B cell (primary cell): ENCODE data around the gene NLRP9. TPM values are rescaled to one million over a fixed set of nuclear protein-coding genes. Genes with fewer than 3 reads are reported as not detected.

Experiments
- ATAC-seq: fragments of 200-7000 bp; cut with Tn5 transposase; one replicate; pipeline ENCODE4 v1.10.0; 2021; ENCODE audit warnings: low read depth, mild to moderate bottlenecking, moderate number of reproducible peaks, moderate library complexity
- CTCF ChIA-PET: fragments of 350-600 bp; sonication (Branson Sonifier 250); formaldehyde crosslinking; loops from one replicate; lab custom pipeline; 2021; ENCODE audit warnings: antibody characterized with exemption, inconsistent platforms; lab: Charles Lee
- POLR2A ChIA-PET: fragments of 350-600 bp; sonication (Branson Sonifier 250); formaldehyde crosslinking; loops from one replicate; lab custom pipeline; 2021; ENCODE audit warnings: antibody characterized with exemption; lab: Charles Lee
- DNase-seq: peaks from one replicate; pipeline ENCODE4 v3.0.0; 2013
- H2AFZ ChIP-seq: 2 replicates; pipeline ENCODE4 v1.6.1; 2012; ENCODE audit warnings: mild to moderate bottlenecking, low read depth, low read length; ENCODE audit not compliant: insufficient read depth, poor library complexity, severe bottlenecking
- H3K27ac ChIP-seq, 2 donors: 1 replicate in 1 of 2; 2 replicates in 1 of 2; pipeline ENCODE4 v1.5.1; 2012 to 2013; ENCODE audit warnings: low read length in 2 of 2, mild to moderate bottlenecking in 2 of 2, moderate library complexity in 1 of 2
- H3K27me3 ChIP-seq, 4 experiments: fragments of 200-600 bp in 1 of 4; sonication (generic) in 1 of 4; replicated peaks in 1 of 4; 1 replicate in 2 of 4; 2 replicates in 2 of 4; pipeline versions ENCODE4 v1.6.1 to v1.7.0; 2013 to 2016; ENCODE audit warnings: low read length in 3 of 4, mild to moderate bottlenecking in 2 of 4, mixed read lengths in 1 of 4, moderate library complexity in 1 of 4; ENCODE audit not compliant: insufficient read depth in 4 of 4, control insufficient read depth in 3 of 4; ENCODE audit errors: control extremely low read depth in 1 of 4
- H3K36me3 ChIP-seq, 2 experiments: replicated peaks in 1 of 2; 1 replicate in 1 of 2; 2 replicates in 1 of 2; pipeline versions ENCODE4 v1.6.1 to v1.7.1; 2013; ENCODE audit warnings: low read length in 1 of 2; ENCODE audit not compliant: insufficient read depth in 2 of 2, control insufficient read depth in 1 of 2; ENCODE audit errors: control extremely low read depth in 1 of 2, extremely low read depth in 1 of 2
- H3K4me1 ChIP-seq, 2 donors: fragments of 200-600 bp in 1 of 2; sonication (generic) in 1 of 2; 1 replicate in 1 of 2; 2 replicates in 1 of 2; pipeline versions ENCODE4 v1.5.1 to v1.6.1; 2013 to 2017; ENCODE audit warnings: low read length in 2 of 2; ENCODE audit not compliant: control insufficient read depth in 2 of 2, insufficient read depth in 2 of 2
- H3K4me2 ChIP-seq: replicated peaks from 2 replicates; pipeline ENCODE3; 2012; ENCODE audit warnings: mild to moderate bottlenecking, low read depth, low read length; ENCODE audit not compliant: poor library complexity, severe bottlenecking
- H3K4me3 ChIP-seq, 5 experiments: fragments of 200-600 bp in 1 of 5; sonication (generic) in 1 of 5; 1 replicate in 3 of 5; 2 replicates in 2 of 5; pipeline versions ENCODE4 v1.5.1 to v1.7.0; 2011 to 2016; ENCODE audit warnings: low read length in 4 of 5, mild to moderate bottlenecking in 4 of 5, low read depth in 2 of 5, control low read depth in 1 of 5, moderate library complexity in 1 of 5; ENCODE audit not compliant: insufficient read depth in 1 of 5; ENCODE audit errors: control extremely low read depth in 1 of 5, extremely low read depth in 1 of 5
- H3K79me2 ChIP-seq: fragments of 200-600 bp; sonication (generic); one replicate; pipeline ENCODE4 v1.6.0; 2016; ENCODE audit warnings: low read length; ENCODE audit not compliant: control insufficient read depth, insufficient read depth
- H3K9ac ChIP-seq: fragments of 200-600 bp; sonication (generic); 2 replicates; pipeline ENCODE4 v1.6.1; 2017; ENCODE audit warnings: mild to moderate bottlenecking, low read length, moderate library complexity
- H3K9me3 ChIP-seq, 3 donors: one replicate each; pipeline versions ENCODE4 v1.6.1 to v1.7.1; 2013; ENCODE audit warnings: low read length in 2 of 3; ENCODE audit not compliant: control insufficient read depth in 2 of 3, insufficient read depth in 1 of 3; ENCODE audit errors: control extremely low read depth in 1 of 3
- H4K20me1 ChIP-seq: 2 replicates; pipeline ENCODE4 v1.6.0; 2012; ENCODE audit warnings: mild to moderate bottlenecking, low read length; ENCODE audit not compliant: insufficient read depth, control insufficient read depth, poor library complexity, severe bottlenecking
- H3K27ac Mint-ChIP-seq: one replicate; pipeline ENCODE4 v1.8.0; 2021; ENCODE audit warnings: mixed read lengths
- H3K27me3 Mint-ChIP-seq: one replicate; pipeline ENCODE4 v1.8.0; 2021; ENCODE audit warnings: mixed read lengths
- H3K4me1 Mint-ChIP-seq: one replicate; pipeline ENCODE4 v1.8.0; 2021; ENCODE audit warnings: mixed read lengths
- H3K4me3 Mint-ChIP-seq: one replicate; pipeline ENCODE4 v1.8.0; 2021; ENCODE audit warnings: mixed read lengths
- H3K9me3 Mint-ChIP-seq: one replicate; pipeline ENCODE4 v1.8.0; 2022; ENCODE audit warnings: mixed read lengths; ENCODE audit not compliant: insufficient read depth
- EZH2 ChIP-seq: IDR thresholded peaks from 2 replicates; pipeline ENCODE4 v1.6.1; 2012; ENCODE audit warnings: borderline replicate concordance, low read depth, mild to moderate bottlenecking, moderate library complexity, low read length; ENCODE audit not compliant: insufficient read depth, poor library complexity, severe bottlenecking
- WGBS: methylation state at CpG from one replicate; pipeline ENCODE4 v1.1.5; 2013; ENCODE audit warnings: missing lambda C conversion rate; ENCODE audit not compliant: insufficient coverage; 5-methylcytosine and 5-hydroxymethylcytosine counted together
- intact Hi-C: fragments of 100-400 bp; cut with micrococcal nuclease; formaldehyde crosslinking; loops from one replicate; pipeline ENCODE4 v1.10.0; 2022
- polyA plus RNA-seq: library from polyadenylated mRNA; depleted of rRNA; stranded (reverse); fragments of >200 nt; gene quantifications from 2 replicates; pipeline ENCODE4 v1.2.3, GENCODE V29; 2012
- total RNA-seq, 2 donors: library from RNA; stranded (reverse); fragments of 120-200 nt in 1 of 2; gene quantifications; 1 replicate in 1 of 2; 2 replicates in 1 of 2; pipeline versions ENCODE4 v1.2.3 to v1.2.4, GENCODE V29; 2013 to 2022
- TF ChIP-seq, protein P1 (sequence below): fragments of 200-600 bp; IDR thresholded peaks from one replicate; pipeline ENCODE4 v1.8.0; 2022; ENCODE audit warnings: antibody characterized with exemption, mild to moderate bottlenecking

The NLRP9 gene
- total and polyA plus RNA-seq, 2 donors (not counting 1 experiment from before 2014, with no cell fraction given) = not detected

- H3K36me3 ChIP-seq = peaks cover 0 to 57% of the 10 kb centered on the region in 2 experiments
- H3K9me3 ChIP-seq = no peaks in the 10 kb centered on the region
- Mint-ChIP-seq H3K27me3 (no peaks in the 10 kb centered on the region), H3K4me3 (peak overlapping the region; percentile 72), H3K4me1 (peaks cover 64% of the 10 kb centered on the region), H3K27ac (peak overlapping the region; percentile 85), H3K9me3 (no peaks in the 10 kb centered on the region)
- peaks cover 73% of the 10 kb centered on the region for H4K20me1 ChIP-seq
- POLR2A ChIA-PET = interaction anchor here (1.1 to 1.3 kb wide), 2 partner anchors 20 to 37 kb away, joined by 3 to 6 read pairs; partner anchors contain the start of gene U2AF2
- H3K9ac ChIP-seq = peak overlapping the region; percentile 80
- H3K27me3 ChIP-seq = no peaks in the 10 kb centered on the region
- H3K27ac ChIP-seq = peak overlapping the region; percentile 76 to 87
- H3K4me2 ChIP-seq = peak overlapping the region; percentile 82
- no peak for ATAC-seq
- CTCF ChIA-PET = interaction anchor here (0.6 kb wide), 1 partner anchor 42 kb away, joined by 3 read pairs; no protein-coding TSS in a partner anchor
- H3K4me1 ChIP-seq = peaks cover 38 to 53% of the 10 kb centered on the region in 2 donors
- peaks cover 68% of the 10 kb centered on the region for H3K79me2 ChIP-seq
- H3K4me3 ChIP-seq = peak overlapping the region in 4 of 5 experiments; percentile 64 to 93 (median 82)
- H2AFZ ChIP-seq = peak overlapping the region; percentile 70
- TF ChIP-seq EZH2 = no peak
- intact Hi-C loops = no loop called here
- 47% methylated on average over 13 of the region's 17 CpGs for WGBS
- DNase-seq = no peak
Measured at GRCh38 chr19:55674459-55674840, 63.8 kb downstream of the NLRP9 start.

- no peaks in the 10 kb centered on the region for H3K27me3 Mint-ChIP-seq
- WGBS = 100% methylated on average over 1 of the region's 15 CpGs
- peak overlapping the region; percentile 79 for H3K27ac Mint-ChIP-seq
- intact Hi-C loops = no loop called here
- ChIA-PET POLR2A (interaction anchor here (1.1 to 1.3 kb wide), 2 partner anchors 19 to 36 kb away, joined by 3 to 6 read pairs; partner anchors contain the start of gene U2AF2), CTCF (interaction anchor here (0.9 to 3.7 kb wide), 4 partner anchors 11 to 42 kb away, joined by 3 to 46 read pairs (median 5); partner anchors contain the start of genes CCDC106 and U2AF2)
- peaks cover 73% of the 10 kb centered on the region for H4K20me1 ChIP-seq
- H3K27ac ChIP-seq = peak overlapping the region; percentile 29 to 76
- peak overlapping the region; percentile 63 for H3K4me3 Mint-ChIP-seq
- H2AFZ ChIP-seq = no peak overlapping the region
- no peak overlapping the region for H3K4me2 ChIP-seq
- H3K4me1 ChIP-seq = peaks cover 32 to 47% of the 10 kb centered on the region in 2 donors
- DNase-seq = no peak
- H3K9me3 Mint-ChIP-seq = no peaks in the 10 kb centered on the region
- H3K27me3 ChIP-seq = no peaks in the 10 kb centered on the region
- peaks cover 68% of the 10 kb centered on the region for H3K79me2 ChIP-seq
- peaks cover 0 to 57% of the 10 kb centered on the region in 2 experiments for H3K36me3 ChIP-seq
- H3K9ac ChIP-seq = no peak overlapping the region
- H3K4me1 Mint-ChIP-seq = peaks cover 62% of the 10 kb centered on the region
- no peaks in the 10 kb centered on the region for H3K9me3 ChIP-seq
- ATAC-seq = no peak
- no peak overlapping the region for H3K4me3 ChIP-seq
- TF ChIP-seq EZH2 = no peak
- TF ChIP-seq, protein P1, sequence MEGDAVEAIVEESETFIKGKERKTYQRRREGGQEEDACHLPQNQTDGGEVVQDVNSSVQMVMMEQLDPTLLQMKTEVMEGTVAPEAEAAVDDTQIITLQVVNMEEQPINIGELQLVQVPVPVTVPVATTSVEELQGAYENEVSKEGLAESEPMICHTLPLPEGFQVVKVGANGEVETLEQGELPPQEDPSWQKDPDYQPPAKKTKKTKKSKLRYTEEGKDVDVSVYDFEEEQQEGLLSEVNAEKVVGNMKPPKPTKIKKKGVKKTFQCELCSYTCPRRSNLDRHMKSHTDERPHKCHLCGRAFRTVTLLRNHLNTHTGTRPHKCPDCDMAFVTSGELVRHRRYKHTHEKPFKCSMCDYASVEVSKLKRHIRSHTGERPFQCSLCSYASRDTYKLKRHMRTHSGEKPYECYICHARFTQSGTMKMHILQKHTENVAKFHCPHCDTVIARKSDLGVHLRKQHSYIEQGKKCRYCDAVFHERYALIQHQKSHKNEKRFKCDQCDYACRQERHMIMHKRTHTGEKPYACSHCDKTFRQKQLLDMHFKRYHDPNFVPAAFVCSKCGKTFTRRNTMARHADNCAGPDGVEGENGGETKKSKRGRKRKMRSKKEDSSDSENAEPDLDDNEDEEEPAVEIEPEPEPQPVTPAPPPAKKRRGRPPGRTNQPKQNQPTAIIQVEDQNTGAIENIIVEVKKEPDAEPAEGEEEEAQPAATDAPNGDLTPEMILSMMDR = no peak
Measured at GRCh38 chr19:55673889-55674288, 64.3 kb downstream of the NLRP9 start.
